ENCODE data around the gene BLOC1S5. TPM values are rescaled to one million over a fixed set of nuclear protein-coding genes. Genes with fewer than 3 reads are reported as not detected.

The BLOC1S5 gene
- total and polyA plus RNA-seq, 11 donors, result 4.3 to 15.2 (median 8.8) TPM

GRCh38 chr6:8069631-8070284 lies 5.6 kb upstream of the BLOC1S5 start:
- intact Hi-C loops (cut with DNase I), result loop anchor here in 2 of 10 donors (10.0 kb wide), 1 partner anchor 165 kb away; no protein-coding TSS in a partner anchor
- ATAC-seq (no peak), DNase-seq (no peak)
- WGBS, 4 donors, result 76 to 87% (median 77%) methylated on average over 3 of the region's 3 CpGs
- H3K36me3 ChIP-seq, result no peaks in the 10 kb centered on the region
- H3K9me3 ChIP-seq, result no peaks in the 10 kb centered on the region
- no peaks in the 10 kb centered on the region for H3K27me3 ChIP-seq
- TF ChIP-seq CTCF (IDR thresholded peaks at IDR 0.05), result no peak
- no peak for TF ChIP-seq POLR2A (IDR thresholded peaks at IDR 0.05)
- H3K4me1 ChIP-seq, result peaks cover 0 to 16% (median 3%) of the 10 kb centered on the region in 12 donors
- no peak overlapping the region for H3K4me3 ChIP-seq
- H3K27ac ChIP-seq, result no peak overlapping the region

- Histone ChIP-seq H3K36me3 (no peaks in the 10 kb centered on the region), H3K27ac (no peak overlapping the region), H3K4me1 (peaks cover 0 to 12% (median 5%) of the 10 kb centered on the region in 12 donors), H3K4me3 (no peak overlapping the region), H3K27me3 (no peaks in the 10 kb centered on the region), H3K9me3 (no peaks in the 10 kb centered on the region)
- TF ChIP-seq POLR2A (IDR thresholded peaks at IDR 0.05) (no peak), CTCF (IDR thresholded peaks at IDR 0.05) (no peak)
- intact Hi-C loops (cut with DNase I), result loop anchor here in 2 of 10 donors (10.0 kb wide), 1 partner anchor 164 kb away; no protein-coding TSS in a partner anchor
- ATAC-seq (no peak), DNase-seq (no peak)
- WGBS, 4 donors, result 71 to 82% (median 77%) methylated on average over 4 of the region's 4 CpGs
Measured at GRCh38 chr6:8069151-8069550, 5.0 kb upstream of the BLOC1S5 start.

DNA sequence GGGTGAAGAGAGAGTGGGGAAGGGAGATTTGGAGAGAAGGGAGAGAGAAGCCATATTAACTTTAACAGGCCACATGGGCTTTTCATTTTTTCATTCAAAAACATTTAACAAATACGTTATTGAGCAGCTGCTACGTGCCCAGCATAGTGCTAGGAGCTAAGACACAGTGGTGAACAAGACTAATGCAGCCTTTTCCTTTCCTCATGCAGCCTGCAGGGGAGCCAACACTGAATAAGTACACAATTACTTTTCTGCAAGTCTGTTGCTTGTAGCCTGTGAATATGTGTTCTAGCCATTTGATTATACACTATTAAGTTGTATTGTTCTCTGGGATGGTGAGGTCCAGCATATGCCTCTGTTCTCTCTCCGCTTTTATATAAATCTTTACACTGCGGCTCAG lies 1.9 kb upstream of the BLOC1S5 start:
- Histone ChIP-seq H3K4me3 (no peak overlapping the region), H3K9me3 (no peaks in the 10 kb centered on the region), H3K27ac (no peak overlapping the region), H3K27me3 (no peaks in the 10 kb centered on the region), H3K4me1 (peaks cover 0 to 16% (median 7%) of the 10 kb centered on the region in 12 donors), H3K36me3 (peaks cover 0 to 15% (median 10%) of the 10 kb centered on the region in 9 donors)
- no peak for ATAC-seq
- DNase-seq, result no peak
- intact Hi-C loops (cut with DNase I), result loop anchor here in 2 of 10 donors (10.0 kb wide), 1 partner anchor 161 kb away; no protein-coding TSS in a partner anchor
- TF ChIP-seq CTCF (IDR thresholded peaks at IDR 0.05), result no peak
- no peak for TF ChIP-seq POLR2A (IDR thresholded peaks at IDR 0.05)
- 91 to 93% (median 92%) methylated on average over 4 of the region's 4 CpGs for WGBS, 4 donors

DNA sequence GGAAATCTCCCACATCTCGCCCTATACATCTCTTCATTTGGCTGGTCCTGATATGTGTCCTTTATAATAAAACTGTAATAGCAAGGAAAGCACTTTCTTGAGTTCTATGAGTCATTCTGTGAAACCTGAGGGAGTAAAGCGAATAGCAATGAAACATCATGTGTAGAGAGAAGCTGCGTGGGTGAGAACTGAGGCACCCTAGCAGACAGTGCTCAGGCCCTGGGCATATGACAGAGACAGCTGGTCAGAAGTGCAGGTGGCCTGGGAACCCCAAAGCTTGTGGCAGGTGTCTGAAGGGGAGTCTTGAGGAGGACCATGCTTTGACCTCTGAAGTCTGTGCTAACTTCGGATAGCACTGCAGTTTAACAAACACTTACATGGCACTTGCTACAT lies 1.3 kb upstream of the BLOC1S5 start:
- Histone ChIP-seq H3K27me3 (no peaks in the 10 kb centered on the region), H3K9me3 (no peaks in the 10 kb centered on the region), H3K36me3 (peaks cover 0 to 20% (median 15%) of the 10 kb centered on the region in 9 donors), H3K4me3 (no peak overlapping the region), H3K27ac (no peak overlapping the region), H3K4me1 (peaks cover 0 to 16% (median 7%) of the 10 kb centered on the region in 12 donors)
- intact Hi-C loops (cut with DNase I), result loop anchor here in 2 of 10 donors (10.0 kb wide), 1 partner anchor 161 kb away; no protein-coding TSS in a partner anchor
- TF ChIP-seq POLR2A (IDR thresholded peaks at IDR 0.05) (no peak), CTCF (IDR thresholded peaks at IDR 0.05) (no peak)
- no peak for DNase-seq
- WGBS, 4 donors, result 94 to 95% (median 94%) methylated on average over 4 of the region's 4 CpGs
- ATAC-seq, result no peak

Measured in heart left ventricle (tissue), 16 donors.